Globus pallidus (tissue), 1 donor: ENCODE data around the gene MFSD8.
"Not testable (repeated sequence)": the region's sequence is repeated elsewhere in the genome, so short reads cannot be mapped to it uniquely, and the experiment has no call there.

Source experiments
- DNase-seq: peaks from one replicate; pipeline ENCODE4 v3.0.0-alpha.2; 2015; ENCODE audit warnings: low spot score

The MFSD8 gene, protein sequence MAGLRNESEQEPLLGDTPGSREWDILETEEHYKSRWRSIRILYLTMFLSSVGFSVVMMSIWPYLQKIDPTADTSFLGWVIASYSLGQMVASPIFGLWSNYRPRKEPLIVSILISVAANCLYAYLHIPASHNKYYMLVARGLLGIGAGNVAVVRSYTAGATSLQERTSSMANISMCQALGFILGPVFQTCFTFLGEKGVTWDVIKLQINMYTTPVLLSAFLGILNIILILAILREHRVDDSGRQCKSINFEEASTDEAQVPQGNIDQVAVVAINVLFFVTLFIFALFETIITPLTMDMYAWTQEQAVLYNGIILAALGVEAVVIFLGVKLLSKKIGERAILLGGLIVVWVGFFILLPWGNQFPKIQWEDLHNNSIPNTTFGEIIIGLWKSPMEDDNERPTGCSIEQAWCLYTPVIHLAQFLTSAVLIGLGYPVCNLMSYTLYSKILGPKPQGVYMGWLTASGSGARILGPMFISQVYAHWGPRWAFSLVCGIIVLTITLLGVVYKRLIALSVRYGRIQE

DNA sequence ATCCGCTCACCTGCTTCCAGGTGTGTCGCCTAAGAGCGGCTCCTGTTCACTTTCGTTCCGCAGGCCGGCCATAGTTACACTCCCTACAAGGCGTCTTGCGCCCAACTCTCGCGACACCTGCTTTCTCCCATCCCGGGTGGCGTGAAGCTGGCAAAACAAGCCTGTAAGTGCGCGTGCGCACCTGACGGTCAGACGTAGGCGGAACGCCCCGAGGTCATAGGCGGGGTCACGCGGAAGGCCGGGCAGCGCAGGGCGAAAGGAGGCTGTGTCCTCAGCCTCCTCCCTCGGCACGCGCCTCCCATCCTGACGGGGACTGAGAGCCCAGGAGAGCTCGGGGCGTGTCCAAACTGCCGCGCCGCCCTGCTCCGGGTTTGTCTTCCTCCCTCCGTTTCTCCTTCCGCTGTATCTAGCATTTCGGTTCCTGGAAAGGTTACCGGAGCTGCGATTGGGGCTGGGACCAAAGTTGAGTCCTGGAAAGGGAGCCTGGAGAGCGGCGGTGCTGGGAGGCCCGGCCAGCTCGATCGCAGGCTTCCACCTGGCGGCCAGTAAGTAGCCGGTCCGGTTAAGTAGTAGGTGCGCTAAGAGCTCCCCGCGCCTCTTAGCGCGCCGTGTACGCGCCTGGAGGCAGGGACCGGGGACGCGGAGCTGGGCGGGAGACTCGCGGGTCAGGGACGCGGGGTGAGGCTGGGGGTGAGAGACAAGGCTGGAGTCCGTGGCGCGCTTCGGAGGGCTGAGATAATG lies at the start of gene MFSD8, which contains the start of gene ABHD18:
TSS of gene MFSD8 (minus strand) at position 112 of the 741 bp plus-strand sequence. CDS start at position 72, 40 bp downstream.
TSS of gene ABHD18 (plus strand) at position 345 of the 741 bp plus-strand sequence. CDS start 17,550 bp downstream, outside the sequence.
- peak; percentile 88 for DNase-seq

DNA sequence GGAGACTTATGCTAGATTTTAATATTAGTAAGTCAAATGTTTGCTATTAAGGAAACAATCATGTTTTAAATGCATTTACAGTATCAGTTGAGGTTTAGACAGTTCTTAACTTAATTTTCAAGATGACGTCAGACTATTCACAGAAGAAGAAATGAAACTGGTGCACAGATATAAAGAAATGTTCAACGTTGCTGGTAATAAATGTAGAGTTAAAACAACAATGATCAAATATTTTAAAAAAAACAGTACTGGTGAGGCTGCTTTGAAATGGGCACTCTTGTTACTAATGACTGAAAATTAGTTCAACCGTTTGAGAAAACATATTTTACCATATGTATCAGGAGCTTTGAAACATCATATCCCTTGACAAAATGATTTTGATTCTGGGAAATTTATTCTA lies 44.5 kb upstream of the MFSD8 start:
- DNase-seq, result no peak

DNA sequence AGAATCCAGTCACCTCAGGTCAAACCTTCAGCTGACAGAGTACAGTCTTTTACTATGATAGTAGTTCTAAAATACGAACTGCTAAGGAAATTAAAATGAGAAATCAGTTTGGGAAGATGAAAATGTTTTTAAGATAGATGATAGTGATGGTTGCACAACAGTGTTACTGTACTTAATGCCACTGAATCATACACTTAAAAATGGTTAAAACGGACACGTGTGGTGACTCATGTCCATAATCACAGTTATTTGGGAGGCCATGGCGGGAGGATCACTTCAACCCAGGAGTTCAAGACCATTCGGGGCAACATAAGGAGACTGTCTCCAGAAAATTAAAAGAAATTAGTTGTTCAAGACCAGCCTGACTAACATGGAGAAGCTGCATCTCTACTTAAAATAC lies 41.6 kb upstream of the MFSD8 start:
- no peak for DNase-seq

DNA sequence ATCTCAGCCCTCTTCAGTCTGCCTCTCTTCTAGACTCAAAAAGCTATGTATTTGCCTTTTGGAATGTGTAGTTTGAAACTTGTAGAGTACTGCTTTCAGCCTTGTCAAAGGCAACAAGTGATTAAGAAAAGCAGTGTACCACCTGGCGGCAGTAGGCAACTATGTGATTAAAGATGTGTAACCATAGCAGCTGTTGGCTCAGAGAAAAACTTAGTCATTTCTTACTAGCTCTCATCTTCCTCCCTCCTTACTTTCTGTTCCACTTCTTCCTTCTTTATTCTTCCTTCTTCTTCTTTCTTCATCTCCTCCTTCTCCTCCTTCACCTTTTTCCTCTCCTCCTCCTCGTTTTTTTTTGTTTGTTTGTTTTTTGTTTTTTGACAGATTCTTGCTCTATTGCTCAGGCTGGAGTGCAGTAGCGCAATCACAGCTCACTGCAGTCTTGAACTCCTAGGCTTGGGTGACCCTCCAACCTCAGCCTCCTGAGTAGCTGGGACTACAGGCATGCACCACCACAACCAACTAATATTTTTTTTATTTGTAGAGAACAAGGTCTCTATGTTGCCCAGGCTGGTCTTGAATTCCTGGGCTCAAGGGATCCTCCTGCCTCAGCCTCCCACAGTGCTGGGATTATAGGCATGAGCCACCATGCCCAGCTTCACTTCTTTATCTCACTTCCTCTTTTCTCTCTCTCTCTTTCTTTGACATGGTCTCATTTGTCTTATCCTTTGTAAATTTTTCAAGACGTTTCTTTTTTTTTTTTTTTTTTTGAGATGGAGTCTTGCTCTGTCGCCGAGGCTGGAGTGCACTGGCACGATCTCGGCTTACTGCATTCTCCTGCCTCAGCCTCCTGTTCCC lies 32.8 kb upstream of the MFSD8 start:
- DNase-seq, result no peak

DNA sequence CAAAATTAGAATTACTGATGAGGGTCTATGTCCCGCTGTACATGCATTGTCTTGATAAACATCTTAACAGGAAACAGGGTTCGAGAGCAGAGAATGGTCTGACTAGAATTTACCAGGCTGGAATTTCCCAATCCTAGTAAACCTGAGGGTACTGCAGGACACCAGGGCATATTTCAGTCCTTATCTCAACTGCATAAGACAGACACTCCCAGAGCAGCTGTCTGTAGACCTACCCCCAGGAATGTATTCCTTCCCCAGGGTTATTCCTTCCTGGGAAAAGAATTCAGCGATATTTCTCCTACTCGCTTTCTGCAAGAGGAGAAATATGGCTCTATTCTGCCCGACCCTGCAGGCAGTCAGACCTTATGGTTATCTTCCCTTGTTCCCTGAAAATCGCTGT lies 31.5 kb upstream of the MFSD8 start:
- DNase-seq, result not testable (repeated sequence)

DNA sequence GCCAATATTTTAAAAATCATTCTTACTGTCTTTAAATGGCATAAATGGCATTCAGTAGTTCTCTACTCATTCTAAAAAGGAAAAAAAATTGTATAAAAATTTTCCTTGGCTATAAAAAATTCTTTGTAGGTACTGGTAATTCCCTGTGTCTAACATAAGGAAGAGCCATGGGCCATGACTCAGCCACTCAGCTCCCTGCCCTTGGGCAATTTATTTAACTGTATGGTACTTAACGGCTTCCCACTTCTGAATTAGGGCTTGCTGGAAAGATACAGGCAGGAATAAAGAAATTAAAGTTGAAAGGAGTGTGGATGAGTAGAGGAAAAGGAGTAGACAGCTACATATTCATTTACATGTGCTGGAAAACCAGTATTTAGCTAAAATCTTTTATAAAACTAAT lies 30.8 kb upstream of the MFSD8 start:
- no peak for DNase-seq

DNA sequence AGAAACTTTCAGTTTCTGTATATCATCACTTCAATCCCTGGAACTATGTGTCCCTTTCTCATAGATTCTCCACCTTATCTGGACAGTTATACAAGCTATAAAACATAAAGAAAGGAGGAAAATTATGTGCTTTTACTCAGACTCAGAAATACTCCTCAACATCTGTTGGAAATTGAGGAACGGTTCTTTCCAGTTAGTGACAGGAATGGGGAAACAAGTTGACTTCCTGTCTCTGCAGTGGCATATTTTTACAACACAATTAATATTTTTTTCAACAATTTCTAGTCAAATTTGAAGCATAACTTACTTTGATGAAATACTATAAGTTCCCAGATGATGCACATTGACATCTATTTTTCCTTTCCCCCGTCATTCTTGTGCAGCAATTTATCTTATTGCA lies 28.2 kb upstream of the MFSD8 start:
- DNase-seq, result no peak

DNA sequence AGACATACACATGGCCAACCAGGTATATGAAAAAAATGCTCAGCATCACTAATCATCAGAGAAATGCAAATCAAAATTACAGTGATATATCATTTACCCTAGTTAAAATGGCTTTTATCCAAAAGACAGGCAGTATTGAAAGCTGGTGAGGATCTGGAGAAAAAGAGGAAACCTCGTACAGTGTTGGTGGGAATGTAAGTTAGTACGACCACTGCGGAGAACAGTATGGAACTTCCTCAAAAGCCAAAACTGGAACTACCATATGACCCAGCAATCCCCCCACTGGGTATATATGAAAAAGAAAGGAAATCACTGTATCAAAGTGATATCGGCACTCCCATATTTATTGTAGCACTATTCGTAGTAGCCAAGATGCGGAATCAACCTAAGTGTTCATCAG lies 23.7 kb upstream of the MFSD8 start:
- no peak for DNase-seq

DNA sequence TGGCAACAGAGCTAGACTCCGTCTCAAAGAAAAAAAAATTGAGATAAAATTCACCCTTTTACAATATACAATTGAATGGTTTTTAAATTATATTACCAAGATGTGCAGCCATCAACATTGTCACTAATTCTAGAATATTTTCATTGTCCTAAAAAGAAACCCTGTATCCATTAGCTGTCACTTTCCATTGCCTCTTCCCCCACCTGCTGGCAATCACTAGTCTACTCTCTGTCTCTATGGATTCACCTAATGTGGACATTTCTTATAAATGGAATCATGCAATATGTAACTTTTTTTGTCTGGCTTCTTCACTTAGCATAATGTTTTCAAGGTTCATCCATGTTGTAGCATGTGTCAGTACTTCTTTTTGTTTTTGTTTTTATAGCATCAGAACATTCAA lies 21.0 kb upstream of the MFSD8 start:
- no peak for DNase-seq

DNA sequence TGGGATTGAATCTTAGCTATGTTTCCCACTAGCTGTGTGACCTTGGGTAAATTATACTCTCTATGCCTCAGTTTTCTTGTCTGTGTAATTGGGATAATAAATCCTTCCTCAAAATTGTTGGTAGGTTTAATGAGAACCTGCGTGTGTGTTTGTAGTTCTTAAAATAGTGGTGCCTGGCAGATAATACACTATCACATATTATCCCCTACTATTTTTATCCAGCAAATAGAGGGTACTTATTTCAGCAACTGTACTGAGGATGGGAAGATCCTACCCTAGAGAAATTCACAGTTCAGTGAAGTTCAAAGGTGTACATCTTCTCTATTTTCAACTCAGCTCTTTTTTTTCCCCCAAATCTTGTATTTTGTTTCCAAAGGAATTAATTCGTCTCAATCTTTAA lies 17.5 kb upstream of the MFSD8 start:
- no peak for DNase-seq

DNA sequence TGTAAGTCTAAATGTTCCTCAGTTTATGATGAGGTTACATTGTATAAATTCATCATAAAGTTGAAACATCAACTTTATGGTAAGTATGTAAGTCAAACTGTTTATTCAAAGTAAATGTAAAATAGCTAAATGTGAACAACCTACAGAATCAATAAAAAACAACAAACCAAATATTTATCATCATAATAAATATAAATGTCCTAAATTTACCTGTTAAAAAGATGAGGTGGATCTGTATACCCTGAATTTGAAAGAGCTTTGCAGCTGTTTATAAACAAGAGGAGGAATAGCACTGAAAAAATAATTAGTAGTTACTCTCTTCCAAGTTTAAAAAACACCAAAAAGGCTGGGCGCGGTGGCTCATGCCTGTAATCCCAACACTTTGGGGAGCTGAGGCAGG lies 14.0 kb upstream of the MFSD8 start:
- DNase-seq, result no peak

DNA sequence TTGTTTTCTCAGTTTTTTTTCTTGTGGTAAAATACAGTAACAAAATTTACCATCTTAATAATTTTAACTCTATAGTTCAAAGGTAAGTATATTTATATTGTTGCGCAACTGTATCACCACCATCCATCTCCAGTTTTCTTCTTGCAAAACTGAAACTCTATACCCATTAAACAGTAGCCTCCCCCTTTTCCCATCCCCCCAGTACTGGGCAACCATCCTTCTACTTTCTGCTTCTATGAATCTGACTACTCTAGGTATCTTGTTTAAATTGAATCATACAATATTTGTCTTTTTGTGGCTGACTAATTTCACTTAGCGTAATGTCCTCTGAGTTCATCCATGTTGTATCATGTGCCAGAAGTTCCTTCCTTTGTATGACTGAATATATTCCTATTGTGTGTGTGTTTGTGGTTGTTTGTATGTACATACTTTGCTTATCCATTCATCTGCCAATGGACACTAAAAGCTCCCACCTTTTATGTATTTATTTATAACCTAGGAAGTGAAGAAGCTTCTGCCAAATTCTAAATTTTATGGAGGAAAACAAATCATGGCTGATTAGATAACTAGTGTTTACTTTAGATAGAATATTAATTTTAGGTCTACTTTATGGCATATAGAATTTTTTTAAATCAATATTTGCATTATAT lies 10.3 kb upstream of the MFSD8 start:
- DNase-seq, result no peak

DNA sequence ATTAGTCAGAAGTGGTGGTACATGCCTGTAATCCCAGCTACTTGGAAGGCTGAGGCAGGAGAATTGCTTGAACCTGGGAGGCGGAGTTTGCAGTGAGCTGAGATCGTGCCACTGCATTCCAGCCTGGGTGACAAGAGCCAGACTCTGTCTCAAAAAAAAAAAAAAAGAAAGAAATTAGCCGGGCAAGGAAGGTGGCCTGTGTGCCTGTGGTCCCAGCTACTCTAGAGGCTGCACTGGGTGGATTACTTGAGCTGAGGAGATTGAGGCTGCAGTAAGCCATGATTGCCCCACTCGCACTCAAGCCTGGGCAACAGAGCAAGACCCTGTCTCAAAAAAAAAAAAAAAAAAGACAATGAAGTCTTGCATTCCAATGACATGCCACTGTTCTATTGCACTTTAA lies 6.0 kb upstream of the MFSD8 start:
- not testable (repeated sequence) for DNase-seq

DNA sequence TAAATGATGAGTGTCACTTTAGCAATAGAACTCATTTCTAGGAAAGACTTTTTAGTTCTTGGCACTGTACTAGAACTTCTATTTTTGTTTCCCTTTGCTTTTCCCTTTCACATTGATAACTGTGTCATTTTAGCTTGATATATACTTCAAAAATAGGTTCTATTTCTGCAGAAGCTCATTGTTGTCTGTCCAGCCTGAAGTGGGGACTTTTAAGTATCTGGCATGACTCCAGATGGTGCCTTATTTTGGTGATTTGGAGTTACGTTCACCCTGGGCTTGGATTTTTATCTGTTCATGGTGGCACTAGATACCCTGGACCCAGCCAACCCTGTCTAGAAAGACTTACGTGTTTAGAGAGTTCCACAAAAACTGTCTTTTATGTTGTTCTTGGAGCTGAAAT lies 3.6 kb upstream of the MFSD8 start:
- no peak for DNase-seq

DNA sequence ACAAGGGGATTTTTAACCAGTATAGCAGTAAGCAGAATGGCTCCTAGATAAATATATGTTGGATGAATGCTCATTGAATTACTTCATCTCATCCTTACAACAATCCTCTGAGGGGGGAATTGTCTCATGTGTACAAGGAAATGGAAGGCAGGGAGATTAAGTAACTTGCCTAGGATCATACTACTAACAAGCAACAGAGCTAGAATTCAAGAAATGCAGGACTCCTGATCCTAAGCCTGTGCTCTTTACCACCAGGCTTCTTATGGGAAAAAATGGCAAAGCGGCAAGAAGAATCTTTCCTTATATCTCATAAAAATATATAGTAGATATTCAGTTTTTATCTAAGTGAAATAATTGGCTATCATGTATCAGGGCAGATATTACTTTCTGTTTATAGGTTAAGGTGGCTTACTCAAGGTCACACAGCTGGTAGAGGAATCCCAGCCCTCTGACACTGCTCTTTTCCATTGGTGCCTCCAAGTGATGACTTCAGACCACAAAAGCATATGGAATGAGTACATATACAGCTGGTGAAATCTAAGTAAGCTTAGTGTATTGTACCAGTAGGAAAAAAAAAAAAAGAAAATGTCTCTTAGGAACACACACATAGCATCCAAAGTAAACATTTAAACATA lies 2.3 kb upstream of the MFSD8 start:
- DNase-seq, result no peak

DNA sequence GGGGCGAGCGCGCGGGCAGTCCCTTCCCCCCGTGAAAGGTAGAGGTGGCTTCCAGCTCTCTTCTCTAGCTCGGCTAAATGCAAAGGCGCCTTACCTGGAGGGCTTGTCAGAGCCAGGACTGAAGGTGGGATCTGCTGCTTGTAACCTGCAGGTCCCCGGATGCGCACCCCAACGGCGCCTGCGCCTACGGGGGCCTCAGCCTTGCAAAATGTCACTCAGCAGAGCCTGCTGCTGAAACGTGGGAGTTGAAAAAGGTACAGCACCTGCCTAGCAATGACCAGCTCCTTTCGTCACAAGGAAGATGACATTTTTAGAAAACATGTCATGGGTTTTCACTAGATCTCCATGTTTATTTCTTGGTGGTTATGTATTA lies 816 bp upstream of the MFSD8 start:
- DNase-seq, result no peak

DNA sequence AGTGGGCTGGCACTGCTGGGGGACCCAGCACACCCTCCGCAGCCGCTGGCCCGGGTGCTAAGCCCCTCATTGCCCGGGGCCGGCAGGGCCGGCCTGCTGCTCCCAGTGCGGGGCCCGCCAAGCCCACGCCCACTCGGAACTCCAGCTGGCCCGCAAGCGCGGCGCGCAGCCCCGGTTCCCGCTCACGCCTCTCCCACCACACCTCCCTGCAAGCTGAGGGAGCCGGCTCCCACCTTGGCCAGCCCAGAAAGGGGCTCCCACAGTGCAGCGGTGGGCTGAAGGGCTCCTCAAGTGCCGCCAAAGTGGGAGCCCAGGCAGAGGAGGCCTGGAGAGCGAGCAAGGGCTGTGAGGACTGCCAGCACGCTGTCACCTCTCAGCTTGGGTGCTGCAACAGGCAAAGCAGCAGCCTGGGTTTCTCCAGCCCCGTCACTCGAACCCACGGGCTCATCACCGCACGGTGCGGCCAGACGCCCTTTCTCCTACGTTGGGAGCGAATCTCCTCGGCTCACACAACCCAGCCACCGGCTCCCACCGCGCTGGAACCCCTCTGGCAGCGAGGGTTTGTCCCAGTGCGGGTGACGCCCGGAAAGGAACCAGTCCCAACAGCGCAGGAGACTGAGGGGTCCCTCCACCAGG lies 429 bp downstream of the MFSD8 start:
- not testable (repeated sequence) for DNase-seq

DNA sequence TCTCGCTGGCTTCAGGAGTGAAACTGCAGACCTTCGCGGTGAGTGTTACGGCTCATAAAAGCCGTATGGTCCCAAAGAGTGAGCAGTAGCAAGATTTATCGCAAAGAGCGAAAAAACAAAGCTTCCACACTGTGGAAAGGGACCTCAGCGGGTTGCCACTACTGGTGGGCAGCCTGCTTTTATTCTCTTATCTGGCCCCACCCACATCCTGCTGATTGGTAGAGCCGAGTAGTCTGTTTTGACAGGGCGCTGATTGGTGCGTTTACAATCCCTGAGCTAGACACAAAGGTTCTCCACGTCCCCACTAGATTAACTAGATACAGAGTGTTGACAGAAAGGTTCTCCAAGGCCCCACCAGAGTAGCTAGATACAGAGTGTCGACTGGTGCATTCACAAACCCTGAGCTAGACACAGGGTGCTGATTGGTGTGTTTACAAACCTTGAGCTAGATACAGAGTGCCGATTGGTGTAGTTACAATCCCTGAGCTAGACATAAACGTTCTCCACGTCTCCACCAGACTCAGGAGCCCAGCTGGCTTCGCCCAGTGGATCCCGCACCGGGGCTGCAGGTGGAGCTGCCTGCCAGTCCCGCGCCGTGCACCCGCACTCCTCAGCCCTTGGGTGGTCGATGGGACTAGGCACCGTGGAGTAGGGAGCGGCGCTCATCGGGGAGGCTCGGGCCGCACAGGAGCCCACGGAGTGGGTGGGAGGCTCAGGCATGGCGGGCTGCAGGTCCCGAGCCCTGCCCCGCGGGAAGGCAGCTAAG lies 1.2 kb downstream of the MFSD8 start:
- DNase-seq, result not testable (repeated sequence)

DNA sequence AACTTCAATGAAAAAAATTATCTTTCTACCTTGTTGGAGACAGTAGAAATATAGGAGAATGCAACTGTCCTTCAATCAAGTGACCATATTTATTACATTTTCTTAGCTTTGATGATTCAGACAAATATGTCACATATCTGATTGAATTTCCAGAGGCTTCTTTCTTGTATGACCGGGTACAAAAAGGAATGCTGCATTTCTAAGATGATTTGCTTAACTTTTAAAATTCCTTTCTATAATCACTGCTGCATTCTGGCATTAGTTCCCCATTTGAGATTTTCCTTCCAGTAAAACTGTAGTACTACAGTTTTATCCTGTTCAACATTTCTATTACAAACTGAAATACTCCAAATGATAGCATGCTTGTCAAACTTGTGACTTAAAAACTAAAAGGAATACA lies 5.2 kb downstream of the MFSD8 start:
- DNase-seq, result no peak

DNA sequence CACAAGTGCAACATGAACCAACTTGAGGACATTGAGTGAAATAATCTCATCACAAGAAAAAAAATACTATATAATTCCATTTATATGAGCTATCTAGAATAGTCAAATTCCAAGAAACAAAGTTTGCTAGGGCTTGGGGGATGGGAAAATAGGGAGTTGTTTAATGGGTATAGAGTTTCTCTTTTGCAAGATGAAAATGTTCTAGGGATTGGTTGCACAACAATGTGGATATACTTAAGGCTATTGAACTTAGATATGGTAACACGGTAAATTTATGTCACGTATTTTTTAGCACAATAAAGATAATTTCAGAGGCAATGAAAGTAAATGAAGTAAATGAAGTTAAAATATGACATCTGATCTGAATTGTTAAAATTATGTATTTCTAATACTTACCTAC lies 7.9 kb downstream of the MFSD8 start:
- no peak for DNase-seq
